NT2/D1 (cell line): Measurements from ENCODE around the gene DACH1.

Source experiments
- YY1 ChIP-seq: IDR thresholded peaks from 2 replicates; pipeline ENCODE4 v1.6.1; 2011; ENCODE audit not compliant: insufficient read length, insufficient read depth
- ZNF274 ChIP-seq: IDR thresholded peaks from 2 replicates; pipeline ENCODE4 v1.6.1; 2011; ENCODE audit warnings: mild to moderate bottlenecking, low read depth, low read length

GRCh38 chr13:71540098-71540497 is 326.9 kb downstream of the DACH1 start:
- TF ChIP-seq ZNF274: no peak
- TF ChIP-seq YY1: no peak
